ENCODE data around the gene SHD. TPM values are rescaled to one million over a fixed set of nuclear protein-coding genes. Genes with fewer than 3 reads are reported as not detected.
"Not testable (repeated sequence)": the region's sequence is repeated elsewhere in the genome, so short reads cannot be mapped to it uniquely, and the experiment has no call there.

SHD gene
- total RNA-seq, 1 experiment from 2014 or later: not detected

- no peak overlapping the region for H2AFZ ChIP-seq
- ChIA-PET POLR2A (ENCODE audit: unreplicated experiment) (no interaction called here), CTCF (no interaction called here)
- no peaks in the 10 kb centered on the region for H3K9me3 ChIP-seq (ENCODE audit: insufficient read depth, low read depth)
- TF ChIP-seq EZH2 (IDR thresholded peaks at IDR 0.05; ENCODE audit: low read depth) (no peak), CTCF (conservative IDR thresholded peaks at IDR 0.05) (no peak)
- DNase-seq: no peak
- H3F3A ChIP-seq (ENCODE audit: insufficient read depth, low read depth): no peaks in the 10 kb centered on the region
- no peak overlapping the region for H3K4me2 ChIP-seq
- H4K20me1 ChIP-seq (ENCODE audit: insufficient read depth): no peaks in the 10 kb centered on the region
- no peaks in the 10 kb centered on the region for H3K27me3 ChIP-seq (ENCODE audit: insufficient read depth, low read depth)
- no peak overlapping the region for H3K4me3 ChIP-seq
- no peaks in the 10 kb centered on the region for H3K79me2 ChIP-seq (ENCODE audit: low read depth)
- H3K27ac ChIP-seq: no peak overlapping the region
- no peaks in the 10 kb centered on the region for H3K4me1 ChIP-seq (replicated peaks; ENCODE audit: insufficient read depth)
- intact Hi-C loops (cut with micrococcal nuclease; ENCODE audit: unreplicated experiment): no loop called here
- H3K36me3 ChIP-seq (ENCODE audit: low read depth): no peaks in the 10 kb centered on the region
- no peaks in the 10 kb centered on the region for H3K9me2 ChIP-seq (ENCODE audit: insufficient read depth)
- BruUV-seq (replicated peaks): no TSS peak
Observed at GRCh38 chr19:4234862-4235201, 44.2 kb upstream of the SHD start.

GRCh38 chr19:4237510-4237909 lies 41.6 kb upstream of the SHD start:
- H3K9me2 ChIP-seq (ENCODE audit: insufficient read depth); H3K27ac ChIP-seq; H4K20me1 ChIP-seq (ENCODE audit: insufficient read depth); H3F3A ChIP-seq (ENCODE audit: insufficient read depth, low read depth); intact Hi-C loops (cut with micrococcal nuclease; ENCODE audit: unreplicated experiment); H3K4me2 ChIP-seq; H2AFZ ChIP-seq; H3K27me3 ChIP-seq (ENCODE audit: insufficient read depth, low read depth); DNase-seq; H3K4me3 ChIP-seq; H3K9me3 ChIP-seq (ENCODE audit: insufficient read depth, low read depth); BruUV-seq (replicated peaks); H3K36me3 ChIP-seq (ENCODE audit: low read depth); H3K4me1 ChIP-seq (replicated peaks; ENCODE audit: insufficient read depth); H3K79me2 ChIP-seq (ENCODE audit: low read depth); CTCF ChIA-PET; POLR2A ChIA-PET (ENCODE audit: unreplicated experiment): not testable (repeated sequence)

- Histone ChIP-seq H3K4me1 (replicated peaks; ENCODE audit: insufficient read depth) (no peaks in the 10 kb centered on the region), H3K27me3 (ENCODE audit: insufficient read depth, low read depth) (no peaks in the 10 kb centered on the region), H4K20me1 (ENCODE audit: insufficient read depth) (no peaks in the 10 kb centered on the region), H3K9me2 (ENCODE audit: insufficient read depth) (no peaks in the 10 kb centered on the region), H3K4me3 (no peak overlapping the region), H3F3A (ENCODE audit: insufficient read depth, low read depth) (no peaks in the 10 kb centered on the region), H3K4me2 (no peak overlapping the region), H3K27ac (no peak overlapping the region), H3K79me2 (ENCODE audit: low read depth) (no peaks in the 10 kb centered on the region), H2AFZ (no peak overlapping the region), H3K9me3 (ENCODE audit: insufficient read depth, low read depth) (no peaks in the 10 kb centered on the region), H3K36me3 (ENCODE audit: low read depth) (no peaks in the 10 kb centered on the region)
- ChIA-PET POLR2A (ENCODE audit: unreplicated experiment) (no interaction called here), CTCF (no interaction called here)
- TF ChIP-seq CTCF (conservative IDR thresholded peaks at IDR 0.05) (no peak), EZH2 (IDR thresholded peaks at IDR 0.05; ENCODE audit: low read depth) (no peak)
- BruUV-seq (replicated peaks): no TSS peak
- intact Hi-C loops (cut with micrococcal nuclease; ENCODE audit: unreplicated experiment): no loop called here
- no peak for DNase-seq
Observed at GRCh38 chr19:4238831-4239230, 40.2 kb upstream of the SHD start.

- ChIA-PET CTCF (no interaction called here), POLR2A (ENCODE audit: unreplicated experiment) (no interaction called here)
- no peak for DNase-seq
- intact Hi-C loops (cut with micrococcal nuclease; ENCODE audit: unreplicated experiment): no loop called here
- no peak overlapping the region for H2AFZ ChIP-seq
- H3K4me2 ChIP-seq: no peak overlapping the region
- no TSS peak for BruUV-seq (replicated peaks)
- H3K9me2 ChIP-seq (ENCODE audit: insufficient read depth): no peaks in the 10 kb centered on the region
- H3K79me2 ChIP-seq (ENCODE audit: low read depth): no peaks in the 10 kb centered on the region
- TF ChIP-seq EZH2 (IDR thresholded peaks at IDR 0.05; ENCODE audit: low read depth): no peak
- no peak for TF ChIP-seq CTCF (conservative IDR thresholded peaks at IDR 0.05)
- H3K4me3 ChIP-seq: no peak overlapping the region
- no peaks in the 10 kb centered on the region for H3K36me3 ChIP-seq (ENCODE audit: low read depth)
- no peaks in the 10 kb centered on the region for H3K9me3 ChIP-seq (ENCODE audit: insufficient read depth, low read depth)
- H3K4me1 ChIP-seq (replicated peaks; ENCODE audit: insufficient read depth): no peaks in the 10 kb centered on the region; the same call in 1 of the 2 replicates
- H3K27me3 ChIP-seq (ENCODE audit: insufficient read depth, low read depth): no peaks in the 10 kb centered on the region
- no peaks in the 10 kb centered on the region for H4K20me1 ChIP-seq (ENCODE audit: insufficient read depth)
- H3F3A ChIP-seq (ENCODE audit: insufficient read depth, low read depth): peaks cover 5% of the 10 kb centered on the region; the same call in 1 of the 2 replicates
- H3K27ac ChIP-seq: no peak overlapping the region
Observed at GRCh38 chr19:4241824-4242430, 37.1 kb upstream of the SHD start.

GRCh38 chr19:4245938-4246337 lies 33.1 kb upstream of the SHD start:
- H4K20me1 ChIP-seq (ENCODE audit: insufficient read depth); BruUV-seq (replicated peaks); CTCF ChIA-PET; POLR2A ChIA-PET (ENCODE audit: unreplicated experiment); H3K4me1 ChIP-seq (replicated peaks; ENCODE audit: insufficient read depth); H3K4me3 ChIP-seq; H3K9me3 ChIP-seq (ENCODE audit: insufficient read depth, low read depth); H3K79me2 ChIP-seq (ENCODE audit: low read depth); H3K27me3 ChIP-seq (ENCODE audit: insufficient read depth, low read depth); intact Hi-C loops (cut with micrococcal nuclease; ENCODE audit: unreplicated experiment); DNase-seq; H3K9me2 ChIP-seq (ENCODE audit: insufficient read depth); H3K27ac ChIP-seq; H3F3A ChIP-seq (ENCODE audit: insufficient read depth, low read depth); H3K36me3 ChIP-seq (ENCODE audit: low read depth): not testable (repeated sequence)
- Histone ChIP-seq H3K4me2 (peak overlapping the region; percentile 71), H2AFZ (peak overlapping the region; percentile 78; the same call in 1 of the 2 replicates)
